Mesenchymal stem cell (in vitro differentiated cells and primary cell): Measurements from ENCODE around the gene ZNF366. TPM values are rescaled to one million over a fixed set of nuclear protein-coding genes. Genes with fewer than 3 reads are reported as not detected.

Source experiments
- DNase-seq: peaks from one replicate; pipeline ENCODE4 v3.0.0-alpha.2; 2013
- H2AFZ ChIP-seq: one replicate; pipeline ENCODE4 v1.6.1; 2013; ENCODE audit warnings: low read depth, mild to moderate bottlenecking, control low read depth, inconsistent platforms, low read length, moderate library complexity
- H2AK5ac ChIP-seq: 2 replicates; pipeline ENCODE4 v1.6.1; 2013; ENCODE audit warnings: low read length, moderate library complexity, mild to moderate bottlenecking, inconsistent platforms; ENCODE audit not compliant: severe bottlenecking
- H2BK120ac ChIP-seq: one replicate; pipeline ENCODE4 v1.6.1; 2013; ENCODE audit warnings: low read depth, mild to moderate bottlenecking, inconsistent platforms, low read length, moderate library complexity
- H2BK12ac ChIP-seq, 2 experiments: one replicate each; pipeline ENCODE4 v1.6.1; 2013; ENCODE audit warnings: inconsistent platforms in 2 of 2, low read length in 2 of 2, mild to moderate bottlenecking in 2 of 2, moderate library complexity in 2 of 2, control low read depth in 1 of 2
- H2BK15ac ChIP-seq: one replicate; pipeline ENCODE4 v1.6.1; 2013; ENCODE audit warnings: mild to moderate bottlenecking, low read depth, inconsistent platforms; ENCODE audit not compliant: poor library complexity, severe bottlenecking
- H2BK5ac ChIP-seq: 2 replicates; pipeline ENCODE4 v1.6.1; 2013; ENCODE audit warnings: low read depth, mild to moderate bottlenecking, low read length, control low read depth, inconsistent platforms; ENCODE audit not compliant: poor library complexity, severe bottlenecking
- H3K14ac ChIP-seq, 2 experiments: one replicate each; pipeline ENCODE4 v1.6.1; 2013; ENCODE audit warnings: inconsistent platforms in 2 of 2, low read length in 2 of 2, control low read depth in 1 of 2, mild to moderate bottlenecking in 1 of 2, moderate library complexity in 1 of 2
- H3K18ac ChIP-seq, 2 experiments: one replicate each; pipeline ENCODE4 v1.6.1; 2013; ENCODE audit warnings: inconsistent platforms in 2 of 2, low read length in 2 of 2, control low read depth in 1 of 2, low read depth in 1 of 2, mild to moderate bottlenecking in 1 of 2
- H3K23ac ChIP-seq, 2 experiments: one replicate each; pipeline ENCODE4 v1.6.1; 2013; ENCODE audit warnings: inconsistent platforms in 2 of 2, low read length in 2 of 2, mild to moderate bottlenecking in 2 of 2, moderate library complexity in 2 of 2, control low read depth in 1 of 2
- H3K27ac ChIP-seq: 2 replicates; pipeline ENCODE4 v1.5.1; 2013; ENCODE audit warnings: mild to moderate bottlenecking, moderate library complexity, low read length, control low read depth, inconsistent platforms; ENCODE audit not compliant: poor library complexity, severe bottlenecking
- H3K27me3 ChIP-seq, 2 experiments: 2 replicates each; pipeline versions ENCODE4 v1.6.1 to v1.7.0; 2013; ENCODE audit warnings: low read length in 2 of 2, mild to moderate bottlenecking in 2 of 2, moderate library complexity in 2 of 2, control low read depth in 1 of 2, inconsistent platforms in 1 of 2; ENCODE audit not compliant: control insufficient read depth in 1 of 2, insufficient read depth in 1 of 2
- H3K36me3 ChIP-seq, 2 experiments: 2 replicates each; pipeline versions ENCODE4 v1.6.1 to v1.7.0; 2013; ENCODE audit warnings: low read length in 2 of 2, control low read depth in 1 of 2, inconsistent platforms in 1 of 2, low read depth in 1 of 2, mild to moderate bottlenecking in 1 of 2; ENCODE audit not compliant: insufficient read depth in 2 of 2, control insufficient read depth in 1 of 2
- H3K4ac ChIP-seq, 2 experiments: one replicate each; pipeline ENCODE4 v1.6.1; 2013; ENCODE audit warnings: inconsistent platforms in 2 of 2, low read length in 2 of 2, mild to moderate bottlenecking in 2 of 2, moderate library complexity in 2 of 2, control low read depth in 1 of 2, low read depth in 1 of 2
- H3K4me1 ChIP-seq: 2 replicates; pipeline ENCODE4 v1.6.1; 2013; ENCODE audit warnings: low read depth, low read length, control low read depth; ENCODE audit not compliant: control insufficient read depth, insufficient read depth
- H3K4me2 ChIP-seq: 2 replicates; pipeline ENCODE4 v1.6.1; 2013; ENCODE audit warnings: low read length, mild to moderate bottlenecking, inconsistent platforms; ENCODE audit not compliant: poor library complexity, severe bottlenecking
- H3K4me3 ChIP-seq, 2 experiments: 2 replicates each; pipeline versions ENCODE4 v1.5.1 to v1.7.0; 2013; ENCODE audit warnings: low read length in 2 of 2, mild to moderate bottlenecking in 2 of 2, control low read depth in 1 of 2, low read depth in 1 of 2; ENCODE audit not compliant: insufficient read depth in 1 of 2
- H3K79me1 ChIP-seq: replicated peaks from 2 replicates; pipeline ENCODE4 v1.6.1; 2013; ENCODE audit warnings: mild to moderate bottlenecking, control low read depth, low read length, inconsistent platforms; ENCODE audit not compliant: poor library complexity, severe bottlenecking
- H3K9ac ChIP-seq: 2 replicates; pipeline ENCODE4 v1.7.0; 2013; ENCODE audit warnings: mild to moderate bottlenecking, low read length, moderate library complexity
- H3K9me3 ChIP-seq: 2 replicates; pipeline ENCODE4 v1.7.0; 2013; ENCODE audit warnings: mild to moderate bottlenecking, low read length; ENCODE audit not compliant: control insufficient read depth
- H4K8ac ChIP-seq: one replicate; pipeline ENCODE4 v1.6.1; 2013; ENCODE audit warnings: inconsistent platforms, mild to moderate bottlenecking, low read length, moderate library complexity
- H4K91ac ChIP-seq: one replicate; pipeline ENCODE4 v1.6.1; 2013; ENCODE audit warnings: mild to moderate bottlenecking, low read length, inconsistent platforms
- WGBS: methylation state at CpG from one replicate; pipeline ENCODE4 v1.1.7; 2013; ENCODE audit warnings: mixed read lengths; 5-methylcytosine and 5-hydroxymethylcytosine counted together
- polyA plus RNA-seq, 2 experiments: library from polyadenylated mRNA; stranded (reverse); fragments of 200-250 nt; gene quantifications; one replicate each; pipeline ENCODE4 v1.2.3, GENCODE V29; 2013

The ZNF366 gene
- polyA plus RNA-seq (2013, experiment 1 of 2) = 0.03 TPM
- polyA plus RNA-seq (2013, experiment 2 of 2) = 0.03 TPM

DNA sequence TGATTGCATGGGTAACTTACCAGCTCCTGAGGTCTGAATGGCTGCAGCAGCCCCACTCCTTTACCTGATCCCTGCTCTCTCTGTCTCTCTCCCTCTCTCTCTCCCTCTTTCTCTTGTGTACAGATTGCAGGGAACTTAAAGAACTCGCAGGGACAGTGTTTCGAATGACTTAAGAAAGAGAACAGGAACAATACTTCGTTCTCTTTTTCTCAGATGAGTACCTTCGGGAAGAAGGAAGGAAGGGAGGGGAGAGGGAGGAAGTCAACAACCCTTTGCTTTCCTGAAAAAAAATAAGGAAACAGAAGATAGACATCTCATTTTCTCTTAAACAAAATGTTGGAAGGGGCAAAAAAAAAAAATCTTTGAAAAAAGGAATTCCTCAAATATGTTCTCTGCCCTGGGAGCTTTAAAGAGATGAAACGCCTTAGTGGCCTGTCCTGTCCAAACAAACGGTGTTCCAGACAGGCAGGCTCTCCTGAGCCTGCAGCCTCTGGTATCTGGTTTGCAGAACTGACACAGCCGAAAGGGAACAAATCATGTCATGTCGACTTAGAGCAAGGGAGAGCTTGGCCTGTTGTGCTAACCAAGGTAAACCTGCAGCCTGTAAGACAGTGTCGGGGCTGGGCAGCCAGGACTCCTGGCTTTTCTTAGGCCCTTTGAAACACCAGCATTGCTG is at the start of gene ZNF366:
Gene ZNF366 (minus strand): TSS at position 180 of the 676 bp plus-strand sequence. CDS start 45,914 bp downstream, outside the sequence.
- 41% methylated on average over 8 of the region's 9 CpGs for WGBS
- DNase-seq = peak; percentile 12
- no peak within 1 kb of the TSS for H3K23ac ChIP-seq
- H2BK12ac ChIP-seq = peak within 1 kb of the TSS; percentile 65 to 80
- no peak within 1 kb of the TSS for H3K14ac ChIP-seq
- no peak within 1 kb of the TSS for H3K4me3 ChIP-seq
- no peaks in the 10 kb centered on the region for H3K9me3 ChIP-seq
- H3K79me1 ChIP-seq = no peaks in the 10 kb centered on the region
- H3K36me3 ChIP-seq = no peaks in the 10 kb centered on the region
- peaks cover 6% of the 10 kb centered on the region for H3K4me1 ChIP-seq
- H2AK5ac ChIP-seq = no peak within 1 kb of the TSS
- no peak within 1 kb of the TSS for H3K9ac ChIP-seq
- peak within 1 kb of the TSS; percentile 37 for H4K91ac ChIP-seq
- H3K4me2 ChIP-seq = no peak within 1 kb of the TSS
- peak within 1 kb of the TSS; percentile 36 for H2AFZ ChIP-seq
- no peak within 1 kb of the TSS for H3K27ac ChIP-seq
- peak within 1 kb of the TSS; percentile 30 to 60 for H3K4ac ChIP-seq
- H2BK15ac ChIP-seq = peak within 1 kb of the TSS; percentile 37
- H3K18ac ChIP-seq = peak within 1 kb of the TSS; percentile 88 to 99
- no peak within 1 kb of the TSS for H2BK5ac ChIP-seq
- peak within 1 kb of the TSS; percentile 47 for H4K8ac ChIP-seq
- peak within 1 kb of the TSS; percentile 11 for H2BK120ac ChIP-seq
- H3K27me3 ChIP-seq = no peaks in the 10 kb centered on the region

DNA sequence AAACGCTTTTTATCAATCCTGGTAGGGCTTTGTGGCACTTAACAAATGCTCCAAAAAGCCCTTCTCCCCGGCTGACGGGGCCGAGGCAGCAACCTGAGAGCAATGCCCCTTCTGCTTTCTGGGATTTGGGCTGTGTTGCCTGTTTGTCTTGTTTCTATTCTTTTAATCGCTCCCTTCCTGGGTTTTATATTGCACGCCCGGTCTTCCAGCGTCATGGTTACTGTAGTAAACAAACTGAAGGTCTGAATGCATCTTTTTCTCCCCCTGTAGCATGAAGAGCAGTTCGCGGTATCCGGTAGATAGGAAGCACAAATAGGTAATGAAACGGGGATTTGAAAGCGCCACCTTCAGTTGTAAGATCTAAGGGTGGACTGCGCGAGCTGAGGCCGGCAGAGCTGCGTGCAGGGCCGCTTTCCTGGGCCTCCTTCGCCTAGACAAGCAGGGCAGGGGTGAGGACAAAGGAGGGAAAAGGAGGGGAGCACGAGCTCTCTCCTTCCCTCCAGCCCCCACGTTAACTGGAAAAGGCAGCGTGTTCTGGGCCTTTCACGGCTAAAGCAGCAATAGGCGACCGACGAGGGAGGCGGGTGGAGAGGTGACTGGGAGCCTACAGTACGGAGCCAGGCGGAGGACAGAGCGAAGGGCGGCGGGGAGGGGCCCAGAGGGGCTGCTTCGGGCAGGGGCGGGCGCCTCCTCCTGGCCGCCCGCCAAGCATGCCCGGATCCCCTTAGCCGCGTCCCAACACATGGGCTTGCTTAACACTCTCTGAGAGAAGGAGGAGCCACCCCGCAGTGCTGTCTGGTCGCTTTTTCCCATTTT is 49.3 kb upstream of the ZNF366 start:
- Histone ChIP-seq H3K4me1 (peaks cover 10% of the 10 kb centered on the region), H3K27me3 (no peaks in the 10 kb centered on the region), H4K91ac (peak overlapping the region; percentile 91), H2BK15ac (peak overlapping the region; percentile 97), H3K4me3 (peak overlapping the region; percentile 45 to 69), H3K4me2 (peak overlapping the region; percentile 90), H2BK120ac (peak overlapping the region; percentile 22), H2AK5ac (no peak overlapping the region), H3K36me3 (no peaks in the 10 kb centered on the region), H2AFZ (peak overlapping the region; percentile 90), H3K27ac (peak overlapping the region; percentile 17), H2BK12ac (peak overlapping the region; percentile 78 to 94), H4K8ac (peak overlapping the region; percentile 20), H3K23ac (peak overlapping the region in 1 of 2 experiments; percentile 54), H3K79me1 (no peaks in the 10 kb centered on the region), H3K14ac (peak overlapping the region in 1 of 2 experiments; percentile 82), H3K9me3 (no peaks in the 10 kb centered on the region), H3K9ac (peak overlapping the region; percentile 96), H3K18ac (peak overlapping the region; percentile 79), H2BK5ac (no peak overlapping the region), H3K4ac (peak overlapping the region; percentile 80 to 84)
- DNase-seq = peak; percentile 86
- WGBS = 3% methylated on average over 39 of the region's 42 CpGs

DNA sequence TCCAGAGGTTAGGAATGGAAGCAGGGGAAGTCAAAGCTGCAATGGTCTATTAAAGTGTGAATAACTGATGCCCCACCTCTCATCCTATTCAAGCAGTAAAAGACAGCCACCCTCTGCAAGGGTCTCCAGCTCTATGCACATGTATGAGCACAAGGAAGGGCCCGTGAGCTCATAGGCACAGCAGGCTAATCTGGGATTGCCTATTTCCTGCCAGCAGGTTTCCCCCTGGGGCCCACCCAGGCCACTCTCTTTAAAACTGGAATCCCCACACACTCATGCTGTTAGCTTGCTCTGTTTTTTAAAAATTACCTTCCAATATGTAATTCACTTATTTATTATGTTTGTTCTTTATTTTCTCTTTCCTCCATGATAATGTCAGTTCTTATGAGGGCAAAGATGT is 48.7 kb upstream of the ZNF366 start:
- peak; percentile 47 for DNase-seq
- Histone ChIP-seq H3K4me3 (peak overlapping the region in 1 of 2 experiments; percentile 69), H3K4ac (peak overlapping the region; percentile 60 to 81), H3K36me3 (no peaks in the 10 kb centered on the region), H3K18ac (peak overlapping the region; percentile 69 to 78), H3K9me3 (no peaks in the 10 kb centered on the region), H2BK12ac (peak overlapping the region; percentile 79 to 91), H4K8ac (peak overlapping the region; percentile 52), H3K4me2 (peak overlapping the region; percentile 8), H3K4me1 (peaks cover 10% of the 10 kb centered on the region), H3K14ac (no peak overlapping the region), H3K9ac (peak overlapping the region; percentile 96), H2AK5ac (no peak overlapping the region), H3K27me3 (no peaks in the 10 kb centered on the region), H2BK5ac (no peak overlapping the region), H2BK15ac (no peak overlapping the region), H2AFZ (no peak overlapping the region), H2BK120ac (no peak overlapping the region), H4K91ac (peak overlapping the region; percentile 25), H3K27ac (no peak overlapping the region), H3K79me1 (no peaks in the 10 kb centered on the region), H3K23ac (no peak overlapping the region)
- 20% methylated on average over 1 of the region's 1 CpG for WGBS

GRCh38 chr5:72554897-72555296 is 47.7 kb upstream of the ZNF366 start:
- H2AFZ ChIP-seq = no peak overlapping the region
- no peak for DNase-seq
- H3K9me3 ChIP-seq = no peaks in the 10 kb centered on the region
- H3K4ac ChIP-seq = no peak overlapping the region
- H2AK5ac ChIP-seq = no peak overlapping the region
- no peaks in the 10 kb centered on the region for H3K36me3 ChIP-seq
- no peak overlapping the region for H3K27ac ChIP-seq
- WGBS = 100% methylated on average over 1 of the region's 1 CpG
- H3K27me3 ChIP-seq = no peaks in the 10 kb centered on the region
- H2BK120ac ChIP-seq = no peak overlapping the region
- H3K23ac ChIP-seq = no peak overlapping the region
- no peak overlapping the region for H2BK15ac ChIP-seq
- no peak overlapping the region for H4K8ac ChIP-seq
- H3K18ac ChIP-seq = no peak overlapping the region
- H3K79me1 ChIP-seq = no peaks in the 10 kb centered on the region
- H3K14ac ChIP-seq = no peak overlapping the region
- no peak overlapping the region for H4K91ac ChIP-seq
- H3K4me1 ChIP-seq = peaks cover 10% of the 10 kb centered on the region
- H2BK12ac ChIP-seq = no peak overlapping the region
- no peak overlapping the region for H2BK5ac ChIP-seq
- H3K9ac ChIP-seq = no peak overlapping the region
- H3K4me2 ChIP-seq = no peak overlapping the region
- H3K4me3 ChIP-seq = no peak overlapping the region
